Glutamatergic neuron (in vitro differentiated cells): ENCODE measurements around the gene SUMO3. TPM values are rescaled to one million over a fixed set of nuclear protein-coding genes. Genes with fewer than 3 reads are reported as not detected.
"Not testable (repeated sequence)": the region's sequence is repeated elsewhere in the genome, so short reads cannot be mapped to it uniquely, and the experiment has no call there.

ENCODE experiments used
- DNase-seq: peaks from one replicate; pipeline ENCODE4 v3.0.0; 2022
- H3K27ac Mint-ChIP-seq: one replicate; pipeline ENCODE4 v1.8.0; 2020; ENCODE audit warnings: mild to moderate bottlenecking, mixed read lengths, inconsistent platforms; ENCODE audit not compliant: unreplicated experiment
- H3K27me3 Mint-ChIP-seq: one replicate; pipeline ENCODE4 v1.8.0; 2020; ENCODE audit warnings: mild to moderate bottlenecking, moderate library complexity, mixed read lengths, inconsistent platforms; ENCODE audit not compliant: unreplicated experiment
- H3K36me3 Mint-ChIP-seq: one replicate; pipeline ENCODE4 v1.8.0; 2020; ENCODE audit warnings: mild to moderate bottlenecking, mixed read lengths, inconsistent platforms; ENCODE audit not compliant: unreplicated experiment
- H3K4me1 Mint-ChIP-seq: one replicate; pipeline ENCODE4 v1.8.0; 2020; ENCODE audit warnings: mild to moderate bottlenecking, low read depth, mixed read lengths, inconsistent platforms; ENCODE audit not compliant: unreplicated experiment
- H3K4me3 Mint-ChIP-seq: one replicate; pipeline ENCODE4 v1.8.0; 2020; ENCODE audit warnings: mild to moderate bottlenecking, mixed read lengths, inconsistent platforms; ENCODE audit not compliant: unreplicated experiment
- H3K9me3 Mint-ChIP-seq: one replicate; pipeline ENCODE4 v1.8.0; 2020; ENCODE audit warnings: mild to moderate bottlenecking, moderate library complexity, mixed read lengths, inconsistent platforms; ENCODE audit not compliant: unreplicated experiment
- total RNA-seq: library from RNA; stranded (reverse); fragmentation: NEBNext Ultra II Directional; extraction: Animal tissue kit (Norgen Biotek cat#: 25700); gene quantifications from one replicate; pipeline ENCODE4 v1.2.1, GENCODE V29; 2021; ENCODE audit not compliant: unreplicated experiment
- TF ChIP-seq, protein P1 (sequence below): fragments of 200-600 bp; sonication (generic); IDR thresholded peaks from one replicate; pipeline ENCODE4 v1.5.0; 2021; ENCODE audit not compliant: partially characterized antibody, unreplicated experiment

The SUMO3 gene
- total RNA-seq, 1 donor from 2014 or later = 63.5 TPM

DNA sequence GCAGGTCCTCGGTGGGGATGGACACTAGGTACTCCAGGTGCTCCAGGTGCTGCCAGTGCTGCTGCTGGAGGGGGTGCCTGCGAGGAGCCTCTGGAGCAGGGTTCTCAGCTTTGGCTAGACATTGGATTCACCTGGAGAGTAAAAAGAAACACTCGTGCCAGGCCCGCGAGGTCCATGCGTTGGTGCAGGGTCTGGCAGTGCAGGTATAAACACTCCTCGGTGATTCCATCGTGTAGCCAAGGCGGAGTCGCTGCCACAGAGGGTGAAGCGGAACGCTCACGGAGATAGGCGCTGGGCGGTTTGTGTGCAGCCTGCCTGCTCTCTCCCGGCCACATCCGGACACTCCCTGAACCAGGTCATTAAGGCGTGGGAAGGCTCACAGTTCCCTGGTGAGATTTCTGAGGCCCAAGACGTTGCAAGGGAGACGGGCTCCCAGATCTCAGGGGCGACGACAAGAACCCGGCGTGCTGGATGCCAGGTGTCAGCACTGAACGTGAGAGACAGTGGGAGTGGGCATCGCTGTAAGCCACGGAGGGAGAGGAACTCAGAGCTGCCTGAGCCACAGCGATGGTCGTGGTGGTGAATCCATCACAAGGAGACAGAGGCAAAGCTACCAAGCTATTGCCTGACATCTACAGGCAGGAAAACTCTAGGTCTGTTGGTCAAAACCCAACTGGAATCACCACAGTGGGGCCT lies 17.2 kb upstream of the SUMO3 start:
- no peak overlapping the region for H3K4me3 Mint-ChIP-seq
- H3K36me3 Mint-ChIP-seq = peaks cover 8% of the 10 kb centered on the region
- H3K4me1 Mint-ChIP-seq = peaks cover 6% of the 10 kb centered on the region
- TF ChIP-seq, protein P1, sequence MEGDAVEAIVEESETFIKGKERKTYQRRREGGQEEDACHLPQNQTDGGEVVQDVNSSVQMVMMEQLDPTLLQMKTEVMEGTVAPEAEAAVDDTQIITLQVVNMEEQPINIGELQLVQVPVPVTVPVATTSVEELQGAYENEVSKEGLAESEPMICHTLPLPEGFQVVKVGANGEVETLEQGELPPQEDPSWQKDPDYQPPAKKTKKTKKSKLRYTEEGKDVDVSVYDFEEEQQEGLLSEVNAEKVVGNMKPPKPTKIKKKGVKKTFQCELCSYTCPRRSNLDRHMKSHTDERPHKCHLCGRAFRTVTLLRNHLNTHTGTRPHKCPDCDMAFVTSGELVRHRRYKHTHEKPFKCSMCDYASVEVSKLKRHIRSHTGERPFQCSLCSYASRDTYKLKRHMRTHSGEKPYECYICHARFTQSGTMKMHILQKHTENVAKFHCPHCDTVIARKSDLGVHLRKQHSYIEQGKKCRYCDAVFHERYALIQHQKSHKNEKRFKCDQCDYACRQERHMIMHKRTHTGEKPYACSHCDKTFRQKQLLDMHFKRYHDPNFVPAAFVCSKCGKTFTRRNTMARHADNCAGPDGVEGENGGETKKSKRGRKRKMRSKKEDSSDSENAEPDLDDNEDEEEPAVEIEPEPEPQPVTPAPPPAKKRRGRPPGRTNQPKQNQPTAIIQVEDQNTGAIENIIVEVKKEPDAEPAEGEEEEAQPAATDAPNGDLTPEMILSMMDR = no peak
- DNase-seq = no peak
- H3K27me3 Mint-ChIP-seq = peaks cover 11% of the 10 kb centered on the region
- peaks cover 3% of the 10 kb centered on the region for H3K9me3 Mint-ChIP-seq
- peak overlapping the region; percentile 22 for H3K27ac Mint-ChIP-seq

DNA sequence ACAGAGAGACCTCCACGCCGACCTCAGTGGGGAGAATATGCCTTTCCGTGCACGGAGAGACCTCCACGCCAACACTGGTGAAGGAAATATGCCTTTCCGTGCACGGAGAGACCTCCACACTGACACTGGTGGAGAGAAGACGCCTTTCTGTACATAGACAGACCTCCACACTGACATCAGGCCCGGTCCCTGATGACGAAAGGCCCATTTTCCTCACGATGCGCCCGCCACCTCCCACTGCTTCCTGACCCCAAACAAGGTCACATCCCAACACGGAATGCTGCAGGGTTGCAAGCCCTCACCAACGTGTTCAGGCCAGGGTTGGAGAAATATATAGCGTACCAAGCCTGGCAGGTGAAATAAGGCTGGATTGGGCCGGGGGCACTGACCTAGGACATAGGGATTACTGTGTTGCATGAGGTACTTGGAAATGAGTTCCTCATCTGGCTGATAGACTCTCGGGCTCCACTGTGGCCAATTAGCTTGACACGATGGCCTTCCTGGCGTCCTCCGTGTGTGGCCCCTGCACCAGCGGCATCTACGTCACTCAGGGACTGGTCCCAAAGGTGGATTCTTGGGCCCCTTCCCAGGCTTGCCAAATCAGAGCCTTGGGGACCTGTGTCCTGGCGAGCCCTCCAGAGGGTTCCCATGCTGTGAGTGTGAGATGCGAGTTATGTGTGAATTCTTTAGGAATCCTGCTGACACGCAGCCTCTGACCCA lies 16.5 kb upstream of the SUMO3 start:
- H3K36me3 Mint-ChIP-seq = peaks cover 14% of the 10 kb centered on the region
- H3K4me1 Mint-ChIP-seq = peaks cover 6% of the 10 kb centered on the region
- H3K4me3 Mint-ChIP-seq = no peak overlapping the region
- TF ChIP-seq, protein P1 = no peak
- H3K27ac Mint-ChIP-seq = no peak overlapping the region
- H3K27me3 Mint-ChIP-seq = peaks cover 9% of the 10 kb centered on the region
- no peak for DNase-seq
- peaks cover 3% of the 10 kb centered on the region for H3K9me3 Mint-ChIP-seq

DNA sequence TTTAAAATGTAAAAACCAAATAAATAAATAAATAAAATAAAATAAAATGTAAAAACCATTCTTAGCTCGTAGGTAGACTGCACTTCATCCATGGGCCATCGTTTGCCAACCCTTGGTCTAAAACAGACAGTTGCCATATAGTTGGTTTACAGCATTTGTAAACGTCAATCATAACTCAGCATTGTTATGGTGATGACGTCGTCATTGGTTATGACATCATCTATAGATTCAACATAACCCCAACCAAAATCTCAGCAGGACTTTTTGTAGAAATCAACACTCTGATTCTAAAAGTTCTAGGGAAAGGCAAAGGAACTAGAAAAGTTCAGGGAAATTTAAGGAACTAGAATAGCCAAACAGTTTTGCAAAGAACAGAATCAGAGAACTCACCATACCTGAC lies 15.8 kb upstream of the SUMO3 start:
- Mint-ChIP-seq H3K4me1 (peaks cover 6% of the 10 kb centered on the region), H3K9me3 (peaks cover under 1% of the 10 kb centered on the region), H3K27me3 (peaks cover 9% of the 10 kb centered on the region), H3K27ac (no peak overlapping the region), H3K36me3 (peaks cover 18% of the 10 kb centered on the region), H3K4me3 (no peak overlapping the region)
- no peak for DNase-seq
- TF ChIP-seq, protein P1 = no peak

DNA sequence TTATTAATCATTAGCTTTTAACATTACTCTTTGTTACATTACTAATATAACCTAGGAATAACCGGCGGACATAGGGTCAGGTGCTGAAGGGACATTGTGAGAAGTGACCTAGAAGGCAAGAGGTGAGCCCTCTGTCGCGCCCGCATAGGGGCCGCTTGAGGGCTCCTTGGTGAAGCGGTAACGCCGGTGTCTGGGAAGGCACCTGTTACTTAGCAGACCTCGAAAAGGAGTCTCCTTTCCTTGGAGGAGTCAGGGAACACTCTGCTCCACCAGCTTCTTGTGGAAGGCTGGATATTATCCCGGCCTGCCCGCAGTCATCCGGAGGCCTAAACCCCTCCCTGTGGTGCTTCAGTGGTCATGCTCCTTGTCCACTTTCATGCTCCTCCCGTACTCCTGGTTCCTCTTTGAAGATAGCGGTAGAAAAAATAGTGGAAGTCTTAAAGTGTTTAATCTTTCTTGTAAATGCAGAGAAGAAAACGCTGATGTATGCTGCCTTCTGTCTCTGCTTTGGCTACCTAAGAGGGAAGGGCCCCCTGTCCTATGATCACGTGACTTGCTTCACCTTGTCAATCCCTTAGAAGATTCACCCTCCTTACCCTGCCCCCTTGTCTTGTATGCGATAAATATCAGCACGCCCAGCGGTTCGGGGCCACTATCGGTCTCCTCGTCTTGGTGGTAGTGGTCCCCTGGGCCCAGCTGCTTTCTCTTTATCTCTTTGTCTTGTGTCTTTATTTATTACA lies 14.8 kb upstream of the SUMO3 start:
- H3K4me3 Mint-ChIP-seq, H3K9me3 Mint-ChIP-seq, DNase-seq, H3K27me3 Mint-ChIP-seq, H3K27ac Mint-ChIP-seq, H3K4me1 Mint-ChIP-seq: not testable (repeated sequence)
- peaks cover 28% of the 10 kb centered on the region for H3K36me3 Mint-ChIP-seq

DNA sequence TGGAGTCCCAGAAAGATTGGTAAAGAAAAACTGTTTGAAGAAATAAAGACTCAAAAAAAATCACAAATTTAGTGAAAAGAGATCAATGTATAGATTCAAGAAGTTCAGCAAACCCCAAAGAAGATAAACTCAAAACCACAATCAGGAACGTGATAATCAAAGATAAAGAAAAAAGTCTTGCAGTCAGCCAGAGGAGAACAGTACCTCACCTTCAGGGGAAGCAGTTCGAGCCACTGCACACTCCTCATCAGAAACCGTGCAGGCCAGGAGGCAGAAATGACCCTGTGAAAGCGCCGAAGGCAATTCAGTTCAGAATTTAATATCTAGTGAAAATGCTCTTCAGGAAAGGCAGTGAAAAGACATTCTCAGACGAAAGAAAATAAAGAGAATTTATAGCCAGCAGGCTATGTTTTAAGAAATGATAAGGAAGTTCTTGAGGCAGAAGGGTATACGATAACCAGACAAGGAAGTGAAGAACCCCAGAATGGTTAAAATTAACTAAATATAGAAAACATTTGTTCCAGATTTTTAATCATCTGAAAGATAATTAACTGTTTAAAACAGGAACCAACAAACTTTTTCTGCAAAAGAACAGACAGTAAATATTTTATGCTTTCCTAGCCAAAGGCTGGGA lies 13.5 kb upstream of the SUMO3 start:
- Mint-ChIP-seq H3K36me3 (peaks cover 36% of the 10 kb centered on the region), H3K27me3 (peaks cover 6% of the 10 kb centered on the region), H3K4me1 (peaks cover 5% of the 10 kb centered on the region), H3K27ac (no peak overlapping the region), H3K4me3 (no peak overlapping the region), H3K9me3 (peaks cover 13% of the 10 kb centered on the region)
- DNase-seq = no peak
- TF ChIP-seq, protein P1 = no peak
